ENCODE measurements around the gene BSDC1.
"Not testable (repeated sequence)": the region's sequence is repeated elsewhere in the genome, so short reads cannot be mapped to it uniquely, and the experiment has no call there.

The BSDC1 gene

DNA sequence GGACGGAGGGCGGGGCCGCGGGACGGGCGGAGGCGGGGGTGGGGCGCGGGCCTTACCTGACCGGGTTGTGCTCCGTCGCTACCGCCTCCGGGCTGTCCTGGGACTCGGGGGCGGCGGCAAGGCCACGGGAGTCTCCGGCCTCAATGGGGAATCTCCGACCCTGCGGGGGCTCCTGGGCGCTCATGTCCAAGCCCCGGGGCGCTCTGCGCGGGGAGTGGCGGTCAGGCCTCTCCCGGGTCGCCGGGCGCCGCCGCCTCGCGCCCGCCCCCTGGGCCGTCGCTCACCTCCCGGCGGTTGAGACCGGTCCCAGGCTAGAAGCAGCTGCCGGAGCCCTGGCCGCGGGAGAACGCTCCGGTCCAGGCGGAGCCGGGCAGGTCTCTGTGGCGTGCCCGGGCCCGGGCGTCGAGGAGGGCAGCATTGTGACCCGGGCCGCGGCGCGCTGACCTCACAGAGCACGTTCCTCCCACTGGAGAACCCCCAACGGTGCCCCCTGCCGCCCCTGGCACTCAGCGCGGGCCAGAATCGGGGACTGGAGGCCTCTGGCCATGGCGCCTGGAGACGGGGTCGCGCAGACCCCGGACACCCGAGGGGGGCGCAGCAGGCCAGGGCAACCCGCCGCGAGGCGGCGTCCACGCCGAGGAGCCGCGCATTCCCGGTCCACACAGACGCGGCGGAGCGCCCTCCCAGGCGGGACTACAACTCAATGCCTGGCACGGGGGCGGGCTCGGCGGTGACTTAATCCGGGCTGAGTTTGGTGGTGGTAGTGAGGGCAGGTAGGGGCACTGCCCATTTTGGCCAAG lies 32.4 kb downstream of the BSDC1 start:
- in situ Hi-C loops (cut with HindIII; ENCODE audit: low sequenced_read_pairs), result no loop called here

DNA sequence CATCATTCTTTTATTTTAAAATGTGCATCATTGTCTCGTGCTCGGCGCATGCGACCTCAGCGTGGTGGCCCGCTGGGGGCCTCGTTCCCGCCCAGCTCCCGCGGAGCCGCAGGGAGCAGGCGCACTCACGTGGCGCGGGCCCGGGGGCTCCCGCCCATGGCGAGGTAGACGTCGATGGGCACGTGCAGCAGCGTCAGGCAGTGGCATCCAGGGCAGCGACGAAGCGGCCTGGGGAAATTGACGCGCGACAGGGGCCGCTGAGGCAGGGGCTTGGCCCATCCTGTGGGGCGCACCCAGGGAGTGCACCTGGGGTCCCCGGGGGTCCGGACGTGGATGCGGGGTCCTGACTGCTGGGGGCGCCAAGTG lies 33.0 kb downstream of the BSDC1 start:
- in situ Hi-C loops (cut with HindIII; ENCODE audit: low sequenced_read_pairs), result no loop called here

DNA sequence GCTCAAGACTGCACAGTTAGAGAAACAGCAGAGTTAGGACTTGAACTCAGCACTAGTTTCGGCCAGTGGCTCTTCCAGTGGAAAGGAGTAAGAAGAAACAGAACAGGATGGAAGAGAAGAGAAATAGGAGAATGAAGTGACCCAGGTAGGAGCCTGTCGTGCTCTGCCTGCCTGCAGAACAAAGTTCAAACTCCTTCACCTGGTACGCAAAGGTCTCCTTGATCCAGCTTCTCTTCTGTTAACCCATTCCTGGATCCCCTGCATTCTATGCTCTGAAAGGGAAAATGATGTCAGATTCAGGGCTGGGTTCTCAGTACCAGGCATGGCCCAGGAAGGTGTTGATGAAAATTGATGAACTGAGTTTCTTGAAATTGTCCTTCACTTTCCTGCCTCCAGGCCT lies 35.8 kb downstream of the BSDC1 start:
- in situ Hi-C loops (cut with HindIII; ENCODE audit: low sequenced_read_pairs), result no loop called here

DNA sequence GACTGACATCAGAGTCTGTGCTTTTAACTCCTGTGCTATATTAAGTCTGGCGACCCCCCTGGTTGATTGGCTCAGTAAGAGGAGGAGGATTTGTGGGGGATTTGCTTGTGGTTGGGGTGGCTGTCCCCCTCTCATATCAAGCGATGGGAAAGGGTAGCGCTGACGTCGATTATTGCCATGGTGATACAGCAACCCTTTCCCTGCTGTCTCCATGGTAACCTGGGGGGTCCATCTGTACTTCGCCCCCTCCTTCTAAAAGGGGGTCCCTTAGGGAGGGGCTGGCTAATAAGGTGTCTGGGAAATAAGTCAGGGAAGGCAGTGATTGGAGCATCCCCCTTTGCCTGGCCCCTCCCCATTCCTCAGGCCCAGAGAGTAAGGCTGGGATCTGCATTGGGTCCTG lies 36.6 kb downstream of the BSDC1 start:
- in situ Hi-C loops (cut with HindIII; ENCODE audit: low sequenced_read_pairs), result no loop called here

DNA sequence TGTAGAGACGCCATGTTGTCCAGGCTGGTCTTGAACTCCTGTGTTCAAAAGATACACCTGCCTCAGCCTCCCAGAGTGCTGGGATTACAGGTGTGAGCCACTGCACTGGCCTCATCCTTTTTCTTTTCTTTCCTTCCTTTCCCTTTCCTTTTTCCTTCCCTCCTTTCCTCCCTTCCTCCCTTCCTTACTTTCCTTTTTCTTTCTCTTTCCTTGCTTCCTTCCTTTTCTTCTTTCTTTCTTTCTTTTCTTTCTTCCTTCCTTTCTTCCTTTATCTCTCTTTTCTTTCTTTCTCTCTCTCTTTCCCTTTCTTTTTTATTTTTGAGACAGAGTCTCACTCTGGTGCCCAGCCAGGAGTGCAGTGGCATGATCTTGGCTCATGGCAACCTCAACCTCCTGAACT lies 37.8 kb downstream of the BSDC1 start:
- in situ Hi-C loops (cut with HindIII; ENCODE audit: low sequenced_read_pairs), result no loop called here

DNA sequence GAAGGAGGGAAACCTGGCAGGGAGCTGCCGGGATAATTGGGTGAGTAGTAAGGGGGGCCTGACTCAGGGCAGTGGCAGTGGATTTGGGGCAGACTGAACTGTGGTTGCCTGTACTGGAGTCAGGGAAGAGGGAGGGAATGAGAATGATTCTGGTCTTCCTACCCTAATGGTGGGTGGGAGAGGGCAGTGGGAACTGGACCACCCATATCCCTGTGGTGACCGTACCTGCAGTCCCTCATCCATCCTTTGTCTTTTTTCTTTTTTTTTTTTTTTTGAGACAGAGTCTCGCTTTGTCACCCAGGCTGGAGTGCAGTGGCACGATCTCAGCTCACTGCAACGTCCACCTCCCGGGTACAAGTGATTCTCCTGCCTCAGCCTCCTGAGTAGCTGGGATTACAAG lies 38.5 kb downstream of the BSDC1 start:
- in situ Hi-C loops (cut with HindIII; ENCODE audit: low sequenced_read_pairs), result not testable (repeated sequence)

DNA sequence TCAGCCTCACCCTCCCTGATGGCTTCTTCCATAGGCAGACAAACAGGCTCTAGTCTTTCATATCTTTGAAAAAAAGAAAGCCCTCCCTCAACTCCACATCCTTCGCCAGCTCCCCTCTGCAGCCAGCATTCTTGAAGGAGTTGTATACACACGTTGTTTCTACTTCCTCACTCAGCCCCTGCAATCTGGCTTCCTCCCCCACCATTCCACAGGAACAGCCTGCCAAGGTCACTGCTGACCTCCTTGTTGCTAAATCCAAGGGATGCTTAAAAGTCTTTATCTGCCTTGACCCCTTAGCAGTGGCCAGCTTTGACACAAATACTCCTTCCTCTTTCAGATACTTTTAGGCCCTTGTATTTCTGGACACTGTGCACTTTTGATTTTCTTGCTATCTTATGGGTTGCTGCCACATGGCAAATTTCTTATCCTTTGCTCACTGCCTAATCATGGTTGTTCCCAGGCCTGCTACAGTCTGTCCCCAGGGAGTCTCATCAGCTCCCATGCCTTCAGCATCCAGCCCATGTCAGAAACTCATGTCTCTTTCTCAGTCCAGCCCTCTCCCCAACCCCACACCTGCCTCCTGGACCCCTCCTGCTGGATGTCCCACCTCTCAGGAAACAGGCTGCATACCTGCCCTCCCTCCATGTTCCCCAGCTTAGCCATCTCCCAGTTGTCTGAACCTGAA lies 40.2 kb downstream of the BSDC1 start:
- in situ Hi-C loops (cut with HindIII; ENCODE audit: low sequenced_read_pairs), result no loop called here

DNA sequence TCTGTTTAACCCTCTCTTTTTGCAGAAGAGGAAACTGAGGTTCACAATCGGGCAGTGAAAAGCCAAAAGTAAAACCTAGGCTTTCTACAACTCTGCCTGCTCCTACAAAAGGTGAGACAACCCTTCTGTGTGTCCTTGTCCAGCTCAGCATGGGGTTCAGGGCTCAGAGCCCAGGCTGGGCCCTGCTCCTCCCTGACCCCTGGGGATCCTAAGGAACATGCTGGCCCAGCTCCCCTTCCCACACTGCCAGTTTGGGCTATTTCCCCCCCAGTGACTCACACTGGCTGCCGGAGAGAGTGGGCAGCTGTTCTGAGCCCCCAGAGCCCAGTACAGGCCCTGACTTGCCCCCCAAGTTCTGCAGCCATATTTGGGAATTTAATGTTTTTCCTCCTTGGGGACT lies 40.8 kb downstream of the BSDC1 start:
- in situ Hi-C loops (cut with HindIII; ENCODE audit: low sequenced_read_pairs), result no loop called here

DNA sequence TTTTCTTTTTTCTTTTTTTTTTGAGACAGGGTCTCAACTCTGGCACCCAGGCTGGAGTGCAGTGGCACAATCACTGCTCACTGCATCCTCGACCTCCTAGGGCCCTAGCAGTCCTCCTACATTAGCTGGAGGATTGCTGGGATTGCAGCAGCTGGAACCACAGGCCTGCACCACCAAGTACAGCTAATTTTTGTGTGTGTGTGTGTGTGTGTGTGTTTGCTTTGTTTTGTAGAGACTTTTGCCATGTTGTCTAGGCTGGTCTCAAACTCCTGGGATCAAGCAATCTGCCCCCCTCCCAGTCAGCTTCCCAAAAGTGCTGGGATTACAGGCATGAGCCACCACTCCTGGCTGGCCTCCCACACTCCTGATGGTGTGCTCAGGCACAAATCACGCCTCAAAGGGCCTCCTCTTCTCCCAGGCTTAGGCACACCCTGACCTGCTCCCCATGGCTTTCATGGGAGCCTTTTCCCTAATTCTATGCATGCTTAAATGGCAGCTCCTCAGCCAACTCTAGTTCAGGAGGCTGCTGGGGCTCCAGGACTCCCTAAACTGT lies 41.3 kb downstream of the BSDC1 start:
- in situ Hi-C loops (cut with HindIII; ENCODE audit: low sequenced_read_pairs), result no loop called here

DNA sequence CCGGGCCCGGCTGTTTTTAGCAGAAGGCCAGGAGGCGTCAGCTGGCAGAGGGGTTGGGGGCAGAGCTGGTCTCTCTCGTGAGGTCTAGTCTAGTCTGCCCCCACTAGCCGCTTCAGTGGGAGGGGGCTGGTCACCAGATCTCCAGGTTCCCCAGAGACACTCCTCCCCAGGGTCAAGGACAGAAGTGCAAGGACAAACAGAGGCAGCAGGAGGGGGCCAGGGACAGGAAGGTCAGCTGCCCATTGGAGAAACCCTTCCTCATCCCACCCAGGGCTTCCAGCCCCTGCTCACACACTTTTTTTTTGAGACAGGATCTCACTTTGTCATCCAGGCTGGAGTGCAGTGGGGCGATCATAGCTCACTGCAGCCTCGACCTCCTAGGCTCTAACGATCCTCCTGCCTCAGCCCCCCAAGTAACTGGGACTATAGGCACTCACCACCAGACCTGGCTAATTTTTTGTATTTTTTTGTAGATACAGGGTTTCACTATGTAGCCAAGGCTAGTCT lies 41.9 kb downstream of the BSDC1 start:
- in situ Hi-C loops (cut with HindIII; ENCODE audit: low sequenced_read_pairs), result no loop called here

DNA sequence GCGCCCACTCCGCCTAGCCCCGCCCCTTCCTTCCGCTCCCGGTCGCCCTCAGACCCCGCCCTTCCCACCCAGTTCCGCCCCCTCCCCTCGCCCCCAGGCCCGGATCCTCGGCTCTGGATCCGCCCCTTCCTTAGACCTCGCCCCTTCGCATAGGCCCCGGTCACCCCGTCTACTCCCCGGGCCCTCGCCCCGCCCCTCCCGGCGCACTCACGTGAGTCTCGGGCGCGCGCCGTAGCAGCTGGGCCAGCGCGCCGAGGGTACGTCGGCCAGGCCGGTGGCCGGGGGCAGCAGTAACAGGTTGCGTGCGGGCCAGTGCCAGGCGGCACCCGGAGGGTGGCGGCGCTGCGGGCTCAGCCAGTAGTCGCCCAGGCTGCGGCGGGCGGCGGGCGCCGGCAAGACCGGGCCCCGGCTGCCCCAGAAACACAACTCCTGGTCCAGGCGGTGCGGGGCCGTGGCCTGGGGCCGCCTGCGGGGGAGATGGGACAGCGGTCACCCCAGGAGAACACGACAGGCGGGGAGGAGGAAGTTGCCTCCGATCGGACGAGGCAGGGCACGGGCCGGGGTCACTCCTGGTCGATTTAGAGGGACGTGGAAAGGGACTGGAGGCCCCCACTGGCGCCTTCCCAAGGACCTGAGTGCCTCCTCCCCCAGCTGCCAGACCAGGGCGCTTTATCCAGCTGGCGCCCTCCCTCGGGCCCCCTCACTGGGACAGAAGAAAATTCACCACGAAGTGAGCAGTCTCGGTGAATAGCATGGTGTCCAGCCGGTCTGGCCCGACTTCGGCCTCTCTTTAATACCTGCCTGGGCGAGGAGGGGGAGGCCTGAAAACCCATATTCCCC lies 42.6 kb downstream of the BSDC1 start:
- in situ Hi-C loops (cut with HindIII; ENCODE audit: low sequenced_read_pairs), result no loop called here

DNA sequence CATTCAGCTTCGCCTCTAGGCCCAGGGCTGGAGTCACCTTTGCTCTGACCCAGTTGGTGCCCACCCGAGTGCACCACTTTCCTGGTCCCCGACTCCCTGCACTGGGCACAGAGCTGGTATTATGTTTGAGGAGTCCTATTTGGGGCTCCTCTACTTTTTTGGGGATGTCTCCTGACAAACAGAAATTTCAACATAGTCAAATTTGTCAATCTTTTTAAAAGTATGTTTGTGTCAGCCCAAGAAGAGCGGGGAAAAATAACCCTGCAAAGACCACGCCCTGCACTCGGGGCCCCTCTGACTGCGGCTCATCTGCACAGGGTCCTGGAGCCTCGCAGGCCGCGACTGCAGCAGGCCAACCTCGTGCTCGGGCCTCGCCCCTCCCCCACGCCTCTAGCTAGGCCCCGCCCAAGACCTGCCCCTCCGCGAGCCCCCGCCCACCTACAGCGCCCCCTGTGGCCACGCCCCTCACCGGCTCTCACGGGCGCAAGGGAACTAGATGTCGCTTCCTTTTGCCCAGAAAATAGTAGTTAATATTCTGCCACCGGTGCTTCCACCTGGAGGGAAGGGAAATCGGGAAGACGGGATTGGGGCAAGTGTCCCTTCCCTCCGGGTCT lies 43.3 kb downstream of the BSDC1 start:
- in situ Hi-C loops (cut with HindIII; ENCODE audit: low sequenced_read_pairs), result no loop called here

DNA sequence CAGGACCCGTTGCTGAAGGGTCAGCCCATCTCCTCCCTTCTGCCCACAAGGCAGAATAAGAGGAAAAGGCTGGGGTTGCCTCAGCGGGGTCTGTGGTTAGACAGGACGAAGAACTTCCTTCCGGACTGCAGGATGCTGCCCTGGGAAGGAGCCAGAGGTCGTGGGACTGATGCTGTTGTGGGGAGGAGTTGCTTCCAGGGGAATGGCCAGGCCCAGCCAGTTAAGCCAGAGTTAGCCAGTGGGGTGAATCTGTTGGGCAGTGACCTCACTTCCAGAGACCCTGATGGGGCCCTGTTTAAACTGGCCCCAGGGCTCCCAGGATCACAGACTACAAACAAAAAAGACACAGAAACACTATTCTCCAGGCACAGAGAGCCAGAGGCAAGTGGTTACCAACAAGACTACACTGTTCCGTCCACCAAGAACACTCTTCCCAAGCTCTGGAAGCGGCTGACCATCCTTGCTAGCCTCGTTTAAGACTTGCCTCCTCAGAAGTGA lies 45.0 kb downstream of the BSDC1 start:
- in situ Hi-C loops (cut with HindIII; ENCODE audit: low sequenced_read_pairs), result no loop called here

DNA sequence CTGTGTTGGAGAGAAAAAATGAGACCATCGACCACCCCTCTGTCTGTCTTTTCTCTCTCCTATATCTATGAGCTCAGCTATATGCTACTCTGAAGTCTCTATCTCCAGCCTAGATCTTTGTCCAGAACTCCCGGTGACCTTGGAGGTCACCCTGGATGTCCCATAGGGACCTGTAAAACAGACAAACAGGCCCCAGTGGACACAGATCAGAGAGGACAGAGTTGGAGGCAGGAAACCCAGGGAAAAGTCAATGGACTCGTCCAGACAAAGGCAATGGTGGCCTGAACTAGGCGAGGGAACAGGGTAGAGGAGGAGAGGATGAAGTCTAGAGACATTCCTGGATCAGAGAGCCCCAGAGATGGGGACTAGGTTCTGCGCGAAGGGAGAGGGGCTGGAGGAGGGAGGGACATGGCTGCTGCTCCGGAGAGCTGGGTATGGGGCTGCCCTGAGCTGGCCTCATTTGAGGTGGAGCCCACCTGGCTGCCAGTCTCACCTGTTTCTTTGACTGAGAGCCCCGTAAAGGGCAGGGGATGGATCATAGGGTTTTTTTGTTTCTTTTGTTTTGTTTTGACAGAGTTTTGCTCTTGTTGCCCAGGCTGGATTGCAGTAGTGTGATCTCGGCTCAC lies 47.6 kb downstream of the BSDC1 start:
- in situ Hi-C loops (cut with HindIII; ENCODE audit: low sequenced_read_pairs), result no loop called here

DNA sequence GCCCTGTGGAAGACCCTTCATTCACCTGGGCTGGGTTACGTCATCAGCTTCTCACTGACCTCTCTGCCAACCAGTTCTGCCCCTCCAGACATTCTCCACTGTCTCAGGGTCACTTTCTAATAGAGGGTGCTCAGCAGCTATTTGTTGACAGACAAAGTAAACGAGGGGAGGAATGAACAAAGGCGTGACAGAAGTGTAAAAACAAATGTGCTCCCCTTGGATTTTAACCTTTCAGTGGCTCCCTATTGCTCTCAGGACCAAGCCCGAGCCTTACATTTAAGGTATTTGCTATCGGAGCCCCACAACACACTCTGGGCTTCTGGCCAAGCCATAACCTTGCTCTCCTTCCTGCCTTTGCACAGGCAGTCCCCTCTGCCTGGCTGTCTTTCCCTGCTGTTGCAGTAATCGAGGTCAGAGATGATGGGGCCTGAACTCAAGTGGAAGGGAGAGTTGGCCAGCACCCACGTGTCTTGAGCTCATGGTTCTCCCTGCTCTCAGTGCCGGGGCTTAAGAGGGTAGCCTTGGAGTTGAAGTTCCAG lies 48.9 kb downstream of the BSDC1 start:
- in situ Hi-C loops (cut with HindIII; ENCODE audit: low sequenced_read_pairs), result no loop called here

DNA sequence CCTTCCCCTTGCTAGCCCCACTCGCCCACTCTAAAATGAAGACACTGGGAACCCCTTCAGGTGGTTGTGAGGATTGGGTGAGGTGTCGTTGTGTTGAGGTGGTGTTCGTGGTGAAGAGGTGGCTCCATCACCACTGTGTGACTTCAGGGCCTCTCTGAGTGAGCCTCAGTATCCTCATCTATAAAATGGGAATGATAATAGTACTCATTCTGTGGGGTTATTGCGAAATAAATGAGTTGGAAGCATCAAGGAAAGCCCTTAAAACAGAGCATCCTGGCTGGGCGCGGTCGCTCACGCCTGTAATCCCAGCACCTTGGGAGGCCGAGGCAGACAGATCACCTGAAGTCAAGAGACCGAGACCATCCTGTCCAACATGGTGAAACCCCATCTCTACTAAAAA lies 51.5 kb downstream of the BSDC1 start:
- in situ Hi-C loops (cut with HindIII; ENCODE audit: low sequenced_read_pairs), result no loop called here

DNA sequence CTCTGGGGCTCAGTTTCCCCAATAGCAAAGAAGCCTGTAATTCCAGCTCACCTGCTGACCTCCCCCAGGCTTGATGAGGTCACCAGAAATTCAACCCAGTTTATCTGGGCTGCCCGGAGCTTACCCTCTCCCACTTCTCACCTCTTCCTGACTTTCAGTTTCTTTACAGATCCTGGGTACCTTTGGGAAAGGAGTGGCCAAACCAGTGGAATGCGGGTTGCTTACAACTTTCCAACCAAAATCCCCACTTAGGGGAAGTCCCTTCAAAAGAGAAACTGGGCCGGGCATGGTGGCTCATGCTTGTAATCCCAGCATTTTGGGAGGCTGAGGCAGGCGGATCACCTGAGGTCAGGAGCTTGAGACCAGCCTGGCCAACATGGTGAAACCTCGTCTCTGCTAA lies 52.3 kb downstream of the BSDC1 start:
- in situ Hi-C loops (cut with HindIII; ENCODE audit: low sequenced_read_pairs), result no loop called here

DNA sequence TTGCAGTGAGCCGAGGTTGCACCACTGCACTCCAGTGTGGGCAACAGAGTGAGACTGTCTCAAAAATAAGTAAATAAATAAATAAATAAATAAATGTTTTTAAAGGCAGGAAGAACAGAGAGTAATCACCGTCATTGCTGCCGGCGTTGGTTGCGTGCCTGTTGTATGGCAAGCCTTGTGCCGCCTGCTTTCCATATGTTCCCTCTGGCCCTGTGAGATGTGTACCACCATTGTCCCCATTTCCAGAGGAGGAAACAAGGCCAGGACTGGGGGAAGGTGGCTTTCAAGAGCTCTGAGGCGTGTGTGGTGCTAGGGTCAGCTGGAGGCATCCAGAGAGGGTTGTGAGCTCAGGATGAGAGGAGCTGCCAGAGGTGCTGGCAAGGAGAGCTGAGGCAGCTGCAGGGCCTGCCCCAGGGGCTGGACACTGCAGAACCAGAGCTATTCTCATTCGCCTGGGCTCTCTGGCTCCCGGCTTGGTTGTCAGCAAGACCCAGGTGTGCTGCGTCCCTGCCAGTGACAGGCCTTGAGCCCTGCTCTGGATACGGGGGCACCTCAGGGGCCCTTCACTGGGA lies 53.0 kb downstream of the BSDC1 start:
- in situ Hi-C loops (cut with HindIII; ENCODE audit: low sequenced_read_pairs), result no loop called here

DNA sequence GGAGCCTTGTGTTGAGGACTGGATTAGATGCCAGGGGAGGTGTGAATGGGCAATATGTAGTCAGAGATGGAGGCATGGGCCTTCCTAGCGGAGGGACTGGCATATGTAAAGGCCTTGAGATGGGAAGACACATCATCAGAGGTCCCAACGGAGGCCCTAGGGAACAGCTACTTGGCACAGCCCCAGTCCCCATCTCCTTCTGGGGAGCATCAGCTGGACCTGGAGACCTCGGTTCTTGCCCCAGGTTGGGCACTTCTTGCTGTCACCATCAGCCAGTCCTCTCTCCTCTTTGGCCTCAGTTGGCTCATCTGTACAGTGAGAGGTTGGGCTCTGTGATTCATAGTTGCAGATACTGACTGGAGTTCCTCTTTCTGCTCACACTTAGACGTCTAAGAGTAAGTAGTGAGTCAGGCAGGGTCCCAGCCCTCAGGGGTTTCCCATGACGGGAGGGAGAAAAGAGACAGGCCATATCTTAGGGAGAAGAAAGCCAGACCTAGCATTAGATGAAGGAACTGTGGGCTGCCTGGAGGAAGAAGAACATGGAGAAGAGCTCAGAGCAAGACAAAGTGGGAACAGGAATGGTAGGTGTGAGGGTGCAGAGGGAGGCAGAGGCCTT lies 54.8 kb downstream of the BSDC1 start:
- in situ Hi-C loops (cut with HindIII; ENCODE audit: low sequenced_read_pairs), result no loop called here
